Epithelial cell of proximal tubule (primary cell): ENCODE data around the gene CFAP46. TPM values are rescaled to one million over a fixed set of nuclear protein-coding genes. Genes with fewer than 3 reads are reported as not detected.
"Not testable (repeated sequence)": the region's sequence is repeated elsewhere in the genome, so short reads cannot be mapped to it uniquely, and the experiment has no call there.

Source experiments
- DNase-seq: peaks from one replicate; pipeline ENCODE4 v3.0.0-alpha.2; 2011; ENCODE audit warnings: low read depth
- H3K4me3 ChIP-seq: 2 replicates; pipeline ENCODE4 v1.5.1; 2011; ENCODE audit warnings: low read depth, mild to moderate bottlenecking, low read length
- CTCF ChIP-seq: conservative IDR thresholded peaks from 2 replicates; pipeline ENCODE4 v1.5.1; 2012; ENCODE audit warnings: low read depth, mild to moderate bottlenecking, low read length
- total RNA-seq: library from RNA; depleted of rRNA; stranded (reverse); fragments of >200 nt; gene quantifications from 2 replicates; pipeline ENCODE4 v1.2.3, GENCODE V29; 2015

The CFAP46 gene
- total RNA-seq, 1 donor from 2014 or later, result 2.2 TPM

GRCh38 chr10:132892004-132892403 is 50.4 kb downstream of the CFAP46 start:
- H3K4me3 ChIP-seq, result no peak overlapping the region
- no peak for DNase-seq
- TF ChIP-seq CTCF, result no peak

- TF ChIP-seq CTCF, result no peak
- no peak for DNase-seq
- no peak overlapping the region for H3K4me3 ChIP-seq
Measured at GRCh38 chr10:132891368-132891767, 51.0 kb downstream of the CFAP46 start.

- DNase-seq, result no peak
- H3K4me3 ChIP-seq, result no peak overlapping the region
- no peak for TF ChIP-seq CTCF
Measured at GRCh38 chr10:132890301-132890700, 52.1 kb downstream of the CFAP46 start.

- no peak overlapping the region for H3K4me3 ChIP-seq
- TF ChIP-seq CTCF, result no peak
- DNase-seq, result no peak
Measured at GRCh38 chr10:132889556-132889955, 52.8 kb downstream of the CFAP46 start.

- DNase-seq, result no peak
- no peak overlapping the region for H3K4me3 ChIP-seq
- TF ChIP-seq CTCF, result no peak
Measured at GRCh38 chr10:132888898-132889490, 53.4 kb downstream of the CFAP46 start.

GRCh38 chr10:132888446-132888845 is 53.9 kb downstream of the CFAP46 start:
- H3K4me3 ChIP-seq, DNase-seq: not testable (repeated sequence)

- no peak for DNase-seq
- H3K4me3 ChIP-seq, result no peak overlapping the region
- peak; percentile 42 for TF ChIP-seq CTCF
Measured at GRCh38 chr10:132886211-132887099, 55.9 kb downstream of the CFAP46 start.
